Omental fat pad (tissue), 4 donors: Measurements from ENCODE around the gene PGLYRP3. TPM values are rescaled to one million over a fixed set of nuclear protein-coding genes. Genes with fewer than 3 reads are reported as not detected.

Source experiments
- ATAC-seq: fragments of 150-250 bp; one replicate; pipeline ENCODE4 v1.9.1; 2016; ENCODE audit warnings: mild to moderate bottlenecking, moderate library complexity; ENCODE audit not compliant: low FRiP score
- DNase-seq: peaks from one replicate; pipeline ENCODE4 v3.0.0-alpha.2; 2019; ENCODE audit warnings: low spot score
- small RNA-seq: library from RNA; depleted of rRNA; stranded (forward); fragments of <200 nt; gene quantifications from one replicate; pipeline ENCODE3, GENCODE V24; 2016
- total RNA-seq, 4 donors: library from RNA; depleted of rRNA; stranded (reverse); fragments of >200 nt; gene quantifications; one replicate each; pipeline ENCODE4 v1.1.0, GENCODE V29; 2016
- TF ChIP-seq, protein P1 (sequence below), 3 donors: fragments of 450-650 bp; IDR thresholded peaks; one replicate each; pipeline ENCODE4 v1.5.1; 2016 to 2017; ENCODE audit warnings: antibody characterized with exemption in 3 of 3, mild to moderate bottlenecking in 3 of 3, moderate library complexity in 2 of 3

Gene PGLYRP3
- total RNA-seq, 4 donors from 2014 or later, result not detected

- no peak for ATAC-seq
- DNase-seq, result no peak
- TF ChIP-seq, protein P1, sequence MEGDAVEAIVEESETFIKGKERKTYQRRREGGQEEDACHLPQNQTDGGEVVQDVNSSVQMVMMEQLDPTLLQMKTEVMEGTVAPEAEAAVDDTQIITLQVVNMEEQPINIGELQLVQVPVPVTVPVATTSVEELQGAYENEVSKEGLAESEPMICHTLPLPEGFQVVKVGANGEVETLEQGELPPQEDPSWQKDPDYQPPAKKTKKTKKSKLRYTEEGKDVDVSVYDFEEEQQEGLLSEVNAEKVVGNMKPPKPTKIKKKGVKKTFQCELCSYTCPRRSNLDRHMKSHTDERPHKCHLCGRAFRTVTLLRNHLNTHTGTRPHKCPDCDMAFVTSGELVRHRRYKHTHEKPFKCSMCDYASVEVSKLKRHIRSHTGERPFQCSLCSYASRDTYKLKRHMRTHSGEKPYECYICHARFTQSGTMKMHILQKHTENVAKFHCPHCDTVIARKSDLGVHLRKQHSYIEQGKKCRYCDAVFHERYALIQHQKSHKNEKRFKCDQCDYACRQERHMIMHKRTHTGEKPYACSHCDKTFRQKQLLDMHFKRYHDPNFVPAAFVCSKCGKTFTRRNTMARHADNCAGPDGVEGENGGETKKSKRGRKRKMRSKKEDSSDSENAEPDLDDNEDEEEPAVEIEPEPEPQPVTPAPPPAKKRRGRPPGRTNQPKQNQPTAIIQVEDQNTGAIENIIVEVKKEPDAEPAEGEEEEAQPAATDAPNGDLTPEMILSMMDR (IDR thresholded peaks at IDR 0.05), result no peak
Observed at GRCh38 chr1:153253076-153253475, 59.7 kb downstream of the PGLYRP3 start.

GRCh38 chr1:153251988-153252387 is 60.8 kb downstream of the PGLYRP3 start:
- no peak for ATAC-seq
- no peak for DNase-seq

GRCh38 chr1:153251562-153251961 is 61.2 kb downstream of the PGLYRP3 start:
- DNase-seq (no peak), ATAC-seq (no peak)
- TF ChIP-seq, protein P1 (IDR thresholded peaks at IDR 0.05), result no peak

More at GRCh38 chr1:153251988-153252387, 60.8 kb downstream of the PGLYRP3 start:
- TF ChIP-seq, protein P1 (IDR thresholded peaks at IDR 0.05), result no peak

DNA sequence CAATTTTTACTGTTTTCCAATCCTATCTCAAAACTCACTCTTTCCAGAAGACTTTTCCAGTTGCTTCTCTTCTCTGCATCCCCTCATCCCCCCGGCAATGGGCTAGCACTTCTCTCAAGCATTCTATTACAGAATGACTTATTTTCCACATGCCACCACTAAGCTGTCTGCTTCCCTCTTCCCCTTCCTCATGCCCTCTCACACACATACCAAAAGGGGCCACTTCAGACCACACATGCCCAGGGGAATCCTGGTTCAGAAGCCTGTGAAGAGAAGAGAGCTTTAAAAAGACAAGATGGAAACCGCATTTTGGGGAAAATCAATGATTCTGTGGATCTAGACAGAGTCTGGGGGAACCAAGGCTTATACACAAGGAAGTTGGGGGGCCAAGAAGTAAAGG is 61.7 kb downstream of the PGLYRP3 start:
- ATAC-seq (no peak), DNase-seq (no peak)
- TF ChIP-seq, protein P1 (IDR thresholded peaks at IDR 0.05), result no peak

- ATAC-seq (no peak), DNase-seq (no peak)
- TF ChIP-seq, protein P1 (IDR thresholded peaks at IDR 0.05), result no peak
Observed at GRCh38 chr1:153250166-153250565, 62.6 kb downstream of the PGLYRP3 start.

DNA sequence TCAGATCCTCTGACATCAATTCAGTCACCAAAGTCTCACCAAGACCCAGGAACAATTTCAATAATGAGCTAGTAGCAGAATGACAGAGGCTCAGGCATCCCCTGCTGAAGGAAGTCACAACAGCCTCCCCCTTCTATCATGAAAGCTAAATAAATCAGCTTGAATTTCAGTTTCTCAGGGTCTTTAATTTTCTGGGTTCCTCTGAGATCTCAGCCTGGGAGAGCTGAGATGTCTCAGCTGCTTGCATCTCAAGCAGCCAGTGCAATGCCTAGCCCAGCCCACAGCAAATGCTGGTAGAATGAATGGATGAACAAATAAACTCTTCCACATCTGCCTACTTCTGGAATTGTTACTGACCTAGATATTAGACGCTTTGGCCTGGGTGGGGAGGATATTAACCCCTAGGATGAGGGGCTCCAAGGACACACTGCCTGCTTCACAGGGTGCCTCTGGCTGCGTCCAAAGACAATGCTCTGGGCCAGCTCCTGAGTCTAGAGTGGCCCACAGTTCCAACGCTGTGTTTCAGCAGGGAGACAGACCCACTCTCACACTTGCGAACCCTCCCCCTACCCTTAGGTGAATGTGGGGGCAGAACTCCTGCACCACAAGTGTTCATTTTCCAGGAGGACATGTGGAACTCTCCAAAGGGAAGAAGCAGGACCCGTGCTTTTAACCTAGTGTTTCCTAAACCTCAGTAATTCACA is 64.4 kb downstream of the PGLYRP3 start:
- ATAC-seq (no peak), DNase-seq (no peak)
- TF ChIP-seq, protein P1 (IDR thresholded peaks at IDR 0.05), result no peak

Small RNA genes within 50 kb of the gene (small RNA-seq; reads per million reads assigned to genes)
- gene RNU6-160P, result not detected

Other genes starting within 250 kb of the PGLYRP3 start
- not detected for gene SPRR2B, start 241.3 kb downstream of the PGLYRP3 start, total RNA-seq
- not detected for gene SPRR2E, start 218.4 kb downstream of the PGLYRP3 start, total RNA-seq
- not detected for gene SPRR2F, start 199.4 kb downstream of the PGLYRP3 start, total RNA-seq
- not detected for gene SPRR2G, start 162.1 kb downstream of the PGLYRP3 start, total RNA-seq
- not detected for gene LELP1, start 109.5 kb downstream of the PGLYRP3 start, total RNA-seq
- gene PRR9, start 95.4 kb downstream of the PGLYRP3 start, total RNA-seq, result 1 to 10 TPM in 2 of 4 donors, not detected in 2; 2.0 to 5.4 TPM
- gene LORICRIN, start 53.3 kb downstream of the PGLYRP3 start, total RNA-seq, result not detected
- not detected for gene PGLYRP4, start 35.9 kb upstream of the PGLYRP3 start, total RNA-seq
- 1,000 to 10,000 TPM in 1 of 4 donors, 100 to 1,000 TPM in 3; 436 to 2,200 (median 573) TPM for gene S100A9, start 44.9 kb upstream of the PGLYRP3 start, total RNA-seq
- gene S100A12, start 62.7 kb upstream of the PGLYRP3 start, total RNA-seq, result 10 to 100 TPM in 2 of 4 donors, 1 to 10 TPM in 2; 4.2 to 59.0 (median 9.6) TPM
- 100 to 1,000 TPM in 1 of 4 donors, 10 to 100 TPM in 3; 50.4 to 402 (median 59.6) TPM for gene S100A8, start 78.1 kb upstream of the PGLYRP3 start, total RNA-seq
- not detected for gene S100A7A, start 103.6 kb upstream of the PGLYRP3 start, total RNA-seq
- not detected for gene S100A7, start 147.7 kb upstream of the PGLYRP3 start, total RNA-seq
- gene S100A6, start 223.0 kb upstream of the PGLYRP3 start, total RNA-seq, result 100 to 1,000 TPM; 315 to 566 (median 427) TPM
- not detected for gene S100A5, start 228.0 kb upstream of the PGLYRP3 start, total RNA-seq
- gene S100A4, start 232.9 kb upstream of the PGLYRP3 start, total RNA-seq, result 100 to 1,000 TPM; 323 to 723 (median 337) TPM
- 1 to 10 TPM in 3 of 4 donors, not detected in 1; 1.7 to 3.2 (median 2.7) TPM for gene S100A3, start 236.3 kb upstream of the PGLYRP3 start, total RNA-seq